Measurements from ENCODE around the gene FTO. TPM values are rescaled to one million over a fixed set of nuclear protein-coding genes. Genes with fewer than 3 reads are reported as not detected.

FTO gene
- total and polyA plus RNA-seq, 2 of the 13 experiments (the other 11 are each of a cell fraction or from before 2014, with no cell fraction given), result 41.6 to 55.8 TPM

GRCh38 chr16:53744449-53744848, 40.5 kb downstream of the FTO start (continued):
- peak; percentile 79 for TF ChIP-seq FOXP4 (CRISPR knock-in tag; IDR thresholded peaks at IDR 0.05)
- TF ChIP-seq AHDC1 (CRISPR knock-in tag; IDR thresholded peaks at IDR 0.05; ENCODE audit: borderline replicate concordance), result peak; percentile 67; the same call in 1 of the 2 replicates
- no peak for TF ChIP-seq ZFYVE20 (CRISPR knock-in tag; IDR thresholded peaks at IDR 0.05; ENCODE audit: borderline replicate concordance, low read depth)
- peak; percentile 87; the same call in 1 of the 2 replicates for TF ChIP-seq ETV5 (CRISPR knock-in tag; IDR thresholded peaks at IDR 0.05; ENCODE audit: borderline replicate concordance)
- TF ChIP-seq ZNF557 (CRISPR knock-in tag; IDR thresholded peaks at IDR 0.05), result no peak
- peak; percentile 54; the same call in 1 of the 2 replicates for TF ChIP-seq BCL6 (CRISPR knock-in tag; IDR thresholded peaks at IDR 0.05)
- TF ChIP-seq ZNF12 (CRISPR knock-in tag; IDR thresholded peaks at IDR 0.05), result peak; percentile 56; the same call in 1 of the 2 replicates
- no peak for TF ChIP-seq ZNF432 (CRISPR knock-in tag; IDR thresholded peaks at IDR 0.05; ENCODE audit: borderline replicate concordance)
- no peak for TF ChIP-seq AKNA (CRISPR knock-in tag; IDR thresholded peaks at IDR 0.05; ENCODE audit: borderline replicate concordance)
- no peak for TF ChIP-seq CEBPZ (IDR thresholded peaks at IDR 0.05; ENCODE audit: low read length)
- no peak for TF ChIP-seq GABPA (IDR thresholded peaks at IDR 0.05; ENCODE audit: low read depth, low read length)
- peak; percentile 66 for TF ChIP-seq GABPA (CRISPR knock-in tag; IDR thresholded peaks at IDR 0.05; ENCODE audit: low read depth)
- peak; percentile 85 for TF ChIP-seq FOXA3 (CRISPR knock-in tag; IDR thresholded peaks at IDR 0.05)
